ENCODE measurements around the gene MAD2L1.

- TF ChIP-seq CTCF (conservative IDR thresholded peaks at IDR 0.05; ENCODE audit: low read depth, low read length), result no peak
- no peak for TF ChIP-seq EZH2 (IDR thresholded peaks at IDR 0.05; ENCODE audit: borderline replicate concordance, low read depth, low read length, poor library complexity, severe bottlenecking)
Observed at GRCh38 chr4:120078216-120078615, 11.6 kb upstream of the MAD2L1 start.

Measured in A673 (cell line).